SW480 (cell line): ENCODE measurements around the gene PWP1.
A peak's percentile ranks its signal among the peaks of the same experiment; 100 is the strongest.

ENCODE experiments used
- DNase-seq: peaks from one replicate; pipeline ENCODE4 v3.0.0-alpha.2; 2016; ENCODE audit warnings: low spot score

PWP1 gene

DNA sequence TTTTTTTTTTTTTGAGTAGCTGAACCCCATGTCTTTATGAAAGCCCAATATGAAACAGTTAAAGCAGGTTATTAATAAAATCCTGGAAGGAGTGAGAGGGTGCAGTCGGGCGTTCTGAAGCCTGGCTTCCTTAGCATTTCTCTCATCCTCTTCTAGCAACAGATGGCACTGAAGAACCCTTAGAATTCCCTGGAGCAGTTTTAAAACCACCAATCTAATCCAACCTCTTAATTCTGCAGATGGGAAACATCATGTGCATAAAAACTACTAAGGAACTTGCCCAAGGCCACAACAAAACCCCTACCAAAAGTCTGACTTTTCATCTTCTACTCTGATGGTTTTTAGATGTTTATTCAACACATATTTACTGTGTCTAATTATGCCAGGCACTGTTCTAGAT is 50.2 kb downstream of the PWP1 start:
- DNase-seq = no peak

DNA sequence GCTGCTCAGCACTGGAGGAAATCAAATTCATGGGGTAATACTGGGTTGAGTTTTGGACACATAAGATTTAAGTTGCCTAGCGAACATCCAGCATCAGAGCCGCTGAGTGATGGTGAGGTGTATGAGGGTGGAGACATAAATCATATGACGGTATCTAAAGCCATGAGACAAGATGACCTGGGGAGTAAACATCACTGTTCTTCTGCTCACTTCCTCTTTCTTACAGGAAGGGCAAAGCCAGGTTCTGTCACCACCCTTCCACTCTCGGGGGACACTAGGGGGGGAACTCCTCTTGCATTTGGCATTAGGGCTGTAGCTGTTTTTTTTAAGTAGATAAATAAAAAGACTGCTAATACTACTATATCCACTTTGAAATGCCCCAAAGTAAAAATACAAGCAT is 51.3 kb downstream of the PWP1 start:
- no peak for DNase-seq

DNA sequence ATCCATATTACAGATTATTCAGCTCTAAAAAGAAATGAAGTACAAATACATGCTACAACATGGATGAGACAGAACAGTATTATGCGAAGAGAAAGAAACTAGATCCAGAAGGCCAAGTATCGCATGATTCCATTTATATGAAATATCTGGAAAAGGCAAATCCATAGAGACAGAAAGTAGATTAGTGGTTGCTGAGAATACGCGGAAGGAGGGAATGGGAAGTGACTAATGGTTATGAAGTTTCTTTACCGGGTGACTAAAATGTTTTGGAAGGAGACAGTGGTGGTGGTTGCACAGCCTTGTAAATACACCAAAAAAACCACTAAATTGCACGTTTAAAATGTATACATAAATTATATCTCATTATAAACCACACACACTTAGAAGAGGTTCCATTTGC is 62.9 kb downstream of the PWP1 start:
- no peak for DNase-seq

DNA sequence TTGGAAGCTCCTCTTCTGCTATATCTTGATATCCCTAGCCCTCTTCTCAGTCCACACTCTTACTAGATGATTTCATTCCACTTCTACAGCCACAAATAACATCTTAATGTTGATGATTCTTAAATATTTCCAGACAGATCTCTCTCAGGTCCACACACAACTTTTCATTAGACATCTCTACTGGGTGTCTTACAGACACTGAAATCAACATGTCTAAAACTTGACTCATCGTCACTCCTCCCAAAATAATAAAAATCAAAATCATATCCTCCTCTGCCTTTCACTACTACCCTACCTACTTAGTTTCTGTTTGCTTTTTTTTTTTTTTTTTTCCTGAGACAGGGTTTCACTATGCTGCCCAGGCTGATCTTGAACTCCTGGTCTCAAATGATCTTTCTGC is 63.5 kb downstream of the PWP1 start:
- DNase-seq = no peak

DNA sequence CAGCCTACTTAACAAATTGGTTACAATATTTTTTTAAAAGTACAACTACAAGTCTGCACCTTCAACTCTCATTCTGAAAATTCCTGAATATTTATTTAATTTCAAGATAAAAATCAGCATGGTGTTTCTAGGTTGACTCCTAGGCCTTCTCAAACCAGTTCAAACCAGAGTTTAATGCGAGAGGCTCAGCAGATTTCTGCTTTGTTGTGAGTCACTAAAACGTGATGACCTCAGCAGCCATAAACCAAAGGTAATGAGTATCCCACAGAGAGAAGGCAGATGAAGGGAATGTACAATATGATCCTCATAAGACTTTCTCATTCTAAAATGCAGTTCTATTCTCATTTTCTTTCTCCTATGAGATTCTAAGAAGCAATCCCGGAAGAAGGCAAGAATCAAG is 73.8 kb downstream of the PWP1 start:
- peak; percentile 87 for DNase-seq

DNA sequence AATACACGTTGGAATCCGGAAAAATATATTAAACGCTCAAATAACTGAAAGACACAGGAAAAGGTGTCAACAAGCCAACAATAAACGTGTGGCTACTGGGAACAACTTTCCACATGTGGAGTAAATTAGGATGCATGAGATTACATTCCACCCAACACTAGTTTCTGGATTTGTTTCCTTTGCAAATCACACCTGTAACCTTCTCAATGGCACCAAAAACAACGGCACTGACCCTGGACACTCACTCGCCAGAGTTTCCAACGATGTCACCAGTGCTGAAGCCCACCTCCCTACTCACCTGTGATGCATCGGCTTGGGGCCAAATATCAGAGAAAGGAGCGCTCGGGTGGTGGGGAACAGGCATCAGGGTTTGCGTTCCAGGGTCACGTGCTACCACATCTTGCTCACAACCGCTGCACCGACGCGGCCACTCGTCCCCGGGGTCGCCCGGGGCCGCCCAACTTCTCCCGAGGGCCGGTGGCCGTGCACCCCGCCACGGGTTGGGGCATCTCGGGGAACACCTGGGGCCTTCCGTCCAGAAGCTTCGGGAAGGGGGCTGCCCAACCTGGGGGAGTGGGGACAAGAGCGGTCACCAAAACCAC is 74.7 kb downstream of the PWP1 start:
- peak; percentile 7 for DNase-seq

DNA sequence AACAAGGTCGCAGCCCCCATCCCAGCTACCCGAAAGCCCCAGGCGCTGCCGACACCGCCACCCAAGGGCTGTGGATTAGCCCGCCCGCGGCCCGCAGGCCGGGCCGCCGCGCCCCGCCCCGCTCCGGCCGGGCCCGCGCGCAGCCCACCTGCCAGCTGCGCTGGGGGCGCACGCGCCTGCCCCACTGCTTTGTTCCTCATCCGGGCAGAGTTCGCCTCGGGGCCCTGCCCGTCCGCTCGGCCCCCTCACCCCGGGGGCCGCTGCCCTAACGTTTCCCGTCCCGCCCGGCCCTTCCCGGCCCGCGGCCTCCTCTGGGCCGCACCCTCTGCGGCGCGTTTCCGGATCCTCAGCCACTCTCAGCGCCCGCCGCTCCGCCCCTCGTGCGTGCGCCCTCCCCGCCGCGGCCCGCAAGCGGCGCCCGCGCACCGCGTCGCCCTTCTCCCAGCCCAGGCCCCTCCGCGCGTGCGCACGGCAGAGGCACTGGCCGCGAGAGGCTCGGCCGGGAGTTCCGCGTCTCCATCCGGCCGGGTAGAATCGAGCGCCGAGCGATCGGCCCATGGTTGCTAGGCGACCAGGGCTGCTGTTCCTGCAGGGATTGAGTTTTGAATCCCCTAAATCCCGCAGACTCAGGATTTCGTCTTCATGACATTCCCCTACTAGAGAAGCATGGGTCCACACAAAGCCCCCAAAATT is 75.4 kb downstream of the PWP1 start, which contains the start of gene PRDM4:
Gene PRDM4 (minus strand): TSS at position 329 of the 693 bp plus-strand sequence. CDS start 622 bp downstream, outside the sequence.
- DNase-seq = peak; percentile 86

DNA sequence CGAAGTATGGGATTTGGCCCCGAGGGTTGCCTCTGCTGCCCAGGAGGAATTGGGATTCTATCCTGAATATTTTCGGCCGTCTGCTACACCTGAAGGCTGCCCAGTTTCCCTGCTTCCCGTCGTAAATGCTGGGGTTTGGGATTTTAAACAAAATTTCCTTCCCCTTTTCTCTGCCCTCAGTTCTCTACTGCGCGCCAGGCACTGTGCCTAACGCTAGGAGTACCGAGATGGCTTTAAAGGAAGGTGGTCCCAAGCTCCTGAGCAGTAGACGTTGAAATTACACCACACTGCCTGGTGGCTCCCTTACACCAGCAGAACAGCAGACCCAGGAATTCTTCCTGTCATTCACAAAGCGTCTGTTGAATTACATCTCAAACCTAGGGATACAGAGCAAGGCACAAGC is 75.9 kb downstream of the PWP1 start:
- DNase-seq = peak; percentile 8
